Measurements from ENCODE around the gene TMEM129.

DNA sequence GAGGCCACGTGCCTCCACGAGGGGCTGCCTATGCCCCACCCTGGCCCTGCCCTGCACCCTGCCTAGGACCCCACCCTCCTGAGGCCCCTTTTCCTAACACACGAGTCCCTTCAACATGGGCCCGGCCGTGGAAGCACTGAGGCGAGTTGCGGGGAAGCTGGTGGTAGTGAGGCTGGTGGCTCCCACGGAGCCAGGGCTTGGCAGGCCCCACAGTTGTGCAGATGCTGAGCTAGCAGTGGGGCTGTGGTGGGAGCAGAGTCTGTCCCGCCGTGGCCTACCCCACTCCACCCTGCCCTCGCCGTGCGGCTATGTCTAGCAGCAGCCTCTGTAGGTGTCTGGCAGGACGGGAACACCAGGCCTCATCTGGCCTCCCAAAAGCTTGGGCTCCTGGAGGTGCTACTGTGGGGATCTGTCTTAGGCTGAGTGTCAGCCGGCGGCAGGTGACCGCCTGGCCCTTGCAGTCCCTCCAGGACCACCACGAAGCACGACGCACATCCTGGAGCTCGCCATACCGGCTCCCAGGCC lies 19.0 kb upstream of the TMEM129 start:
- TF ChIP-seq, protein P1, sequence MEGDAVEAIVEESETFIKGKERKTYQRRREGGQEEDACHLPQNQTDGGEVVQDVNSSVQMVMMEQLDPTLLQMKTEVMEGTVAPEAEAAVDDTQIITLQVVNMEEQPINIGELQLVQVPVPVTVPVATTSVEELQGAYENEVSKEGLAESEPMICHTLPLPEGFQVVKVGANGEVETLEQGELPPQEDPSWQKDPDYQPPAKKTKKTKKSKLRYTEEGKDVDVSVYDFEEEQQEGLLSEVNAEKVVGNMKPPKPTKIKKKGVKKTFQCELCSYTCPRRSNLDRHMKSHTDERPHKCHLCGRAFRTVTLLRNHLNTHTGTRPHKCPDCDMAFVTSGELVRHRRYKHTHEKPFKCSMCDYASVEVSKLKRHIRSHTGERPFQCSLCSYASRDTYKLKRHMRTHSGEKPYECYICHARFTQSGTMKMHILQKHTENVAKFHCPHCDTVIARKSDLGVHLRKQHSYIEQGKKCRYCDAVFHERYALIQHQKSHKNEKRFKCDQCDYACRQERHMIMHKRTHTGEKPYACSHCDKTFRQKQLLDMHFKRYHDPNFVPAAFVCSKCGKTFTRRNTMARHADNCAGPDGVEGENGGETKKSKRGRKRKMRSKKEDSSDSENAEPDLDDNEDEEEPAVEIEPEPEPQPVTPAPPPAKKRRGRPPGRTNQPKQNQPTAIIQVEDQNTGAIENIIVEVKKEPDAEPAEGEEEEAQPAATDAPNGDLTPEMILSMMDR (IDR thresholded peaks at IDR 0.05; ENCODE audit: low read length) = no peak
- TF ChIP-seq EZH2 (optimal IDR thresholded peaks at IDR 0.05; ENCODE audit: low read depth, low read length) (no peak), EZH2phosphoT487 (IDR thresholded peaks at IDR 0.05; ENCODE audit: low read length) (no peak)
